GM12872 (cell line): ENCODE data around the gene ANAPC10.

Source experiments
- TF ChIP-seq, protein P1 (sequence below): IDR thresholded peaks from 3 replicates; pipeline ENCODE4 v1.5.1; 2011; ENCODE audit warnings: low read depth, mild to moderate bottlenecking, low read length, moderate library complexity; ENCODE audit not compliant: insufficient read depth

Gene ANAPC10

DNA sequence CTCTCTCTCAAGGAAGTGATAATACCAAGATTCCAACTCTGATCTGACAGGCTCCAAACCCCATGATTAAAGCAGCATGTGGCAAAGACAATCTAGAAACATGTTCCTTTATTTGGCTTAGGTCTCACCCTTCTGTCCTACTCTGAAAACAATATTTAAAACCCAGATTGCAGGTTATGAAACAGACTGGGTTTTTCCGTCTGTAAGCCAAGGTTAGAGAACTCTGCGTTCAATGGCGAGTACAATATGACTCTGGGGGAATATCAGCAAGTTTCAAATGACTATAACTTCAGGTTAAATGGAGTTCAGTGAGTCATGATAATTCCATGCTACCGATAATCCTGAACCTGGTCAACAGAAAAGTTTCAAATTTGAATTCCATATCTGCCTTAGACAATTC, 50.8 kb downstream of the ANAPC10 start:
- TF ChIP-seq, protein P1, sequence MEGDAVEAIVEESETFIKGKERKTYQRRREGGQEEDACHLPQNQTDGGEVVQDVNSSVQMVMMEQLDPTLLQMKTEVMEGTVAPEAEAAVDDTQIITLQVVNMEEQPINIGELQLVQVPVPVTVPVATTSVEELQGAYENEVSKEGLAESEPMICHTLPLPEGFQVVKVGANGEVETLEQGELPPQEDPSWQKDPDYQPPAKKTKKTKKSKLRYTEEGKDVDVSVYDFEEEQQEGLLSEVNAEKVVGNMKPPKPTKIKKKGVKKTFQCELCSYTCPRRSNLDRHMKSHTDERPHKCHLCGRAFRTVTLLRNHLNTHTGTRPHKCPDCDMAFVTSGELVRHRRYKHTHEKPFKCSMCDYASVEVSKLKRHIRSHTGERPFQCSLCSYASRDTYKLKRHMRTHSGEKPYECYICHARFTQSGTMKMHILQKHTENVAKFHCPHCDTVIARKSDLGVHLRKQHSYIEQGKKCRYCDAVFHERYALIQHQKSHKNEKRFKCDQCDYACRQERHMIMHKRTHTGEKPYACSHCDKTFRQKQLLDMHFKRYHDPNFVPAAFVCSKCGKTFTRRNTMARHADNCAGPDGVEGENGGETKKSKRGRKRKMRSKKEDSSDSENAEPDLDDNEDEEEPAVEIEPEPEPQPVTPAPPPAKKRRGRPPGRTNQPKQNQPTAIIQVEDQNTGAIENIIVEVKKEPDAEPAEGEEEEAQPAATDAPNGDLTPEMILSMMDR, result no peak

DNA sequence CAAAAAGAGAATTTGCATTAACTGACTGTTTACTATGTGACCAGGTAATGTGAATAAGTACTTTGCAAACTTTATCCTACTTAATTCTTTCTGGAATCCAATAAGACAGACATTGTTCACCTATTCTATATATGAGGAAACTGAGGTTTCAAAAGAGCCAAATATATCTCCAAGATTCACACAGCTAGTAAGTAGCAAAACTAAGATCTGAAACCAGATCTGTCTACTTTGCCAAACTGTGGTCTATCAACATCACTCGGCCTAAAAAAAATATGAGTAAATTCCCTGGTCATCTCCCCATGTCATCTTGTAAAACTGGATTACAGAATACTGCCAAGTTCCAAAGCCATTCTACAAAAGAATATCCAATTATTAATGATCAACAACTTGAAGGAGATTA, 52.8 kb downstream of the ANAPC10 start:
- TF ChIP-seq, protein P1, result no peak

DNA sequence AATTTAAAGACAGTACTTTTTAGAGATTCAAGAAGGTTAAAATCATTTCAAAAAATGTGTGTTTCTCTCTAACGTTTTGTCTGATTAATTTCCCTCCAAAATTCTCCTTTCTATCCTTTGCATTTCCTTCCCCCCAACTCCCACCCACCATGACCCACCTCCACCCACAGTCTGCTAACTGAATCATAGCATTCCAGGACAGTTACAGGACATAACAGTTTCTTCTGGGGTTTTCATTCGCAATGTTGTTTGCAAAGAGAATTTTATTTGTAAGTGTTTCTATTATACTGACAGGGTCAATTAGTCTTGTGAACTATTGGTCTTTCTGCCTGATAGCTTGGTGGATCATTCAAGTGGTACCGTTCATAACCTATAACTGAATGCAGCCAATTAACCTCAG, 53.7 kb downstream of the ANAPC10 start:
- TF ChIP-seq, protein P1, result no peak

DNA sequence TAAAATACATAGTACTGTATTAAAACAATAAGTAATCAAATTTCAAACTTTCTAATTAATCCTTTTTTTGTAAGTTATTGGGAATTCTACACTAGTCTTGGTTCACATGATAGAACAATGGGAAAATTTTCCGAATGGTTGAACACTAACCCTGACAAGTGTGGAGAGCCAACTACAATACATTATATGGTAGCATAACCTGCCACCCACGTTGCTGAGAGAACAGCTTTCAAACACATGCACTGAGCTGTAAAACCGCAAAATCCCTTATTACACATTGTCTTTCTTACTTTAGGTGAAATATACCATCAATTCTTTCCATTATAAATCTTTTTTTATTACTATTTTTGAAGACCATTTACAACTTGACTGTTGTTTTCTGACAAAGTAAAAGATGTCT, 54.7 kb downstream of the ANAPC10 start:
- TF ChIP-seq, protein P1, result no peak

DNA sequence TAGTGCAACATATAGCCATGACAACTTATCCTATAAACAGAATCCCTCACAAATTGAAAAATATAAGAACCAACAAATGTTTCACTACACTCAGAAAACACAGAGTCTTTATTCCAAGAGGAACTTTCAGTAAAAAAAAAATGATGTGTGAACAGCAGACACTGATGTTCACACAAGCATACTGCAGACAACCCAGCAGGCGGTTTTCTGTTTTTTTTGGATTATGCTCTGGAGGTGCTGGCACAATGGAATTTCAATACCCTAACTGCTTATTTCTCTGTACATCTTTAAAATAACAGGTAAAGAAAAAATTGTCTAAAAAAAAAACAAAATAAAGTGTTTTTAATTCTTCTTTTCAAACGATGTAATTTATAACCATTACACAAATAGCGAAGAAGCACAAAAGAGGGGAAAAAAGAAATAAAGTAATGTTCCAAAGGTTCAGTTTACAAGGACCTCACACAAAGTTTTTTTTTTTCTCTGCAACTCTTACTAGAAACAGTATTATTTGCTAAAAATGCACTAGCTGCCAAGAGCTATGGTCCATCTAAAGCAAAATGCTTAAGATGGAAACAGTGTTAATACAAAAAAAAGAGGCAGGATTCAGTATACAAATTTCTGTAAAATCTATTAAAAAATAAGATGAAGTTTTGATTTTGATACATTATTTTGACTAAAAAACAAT, 55.3 kb downstream of the ANAPC10 start:
- TF ChIP-seq, protein P1, result no peak

DNA sequence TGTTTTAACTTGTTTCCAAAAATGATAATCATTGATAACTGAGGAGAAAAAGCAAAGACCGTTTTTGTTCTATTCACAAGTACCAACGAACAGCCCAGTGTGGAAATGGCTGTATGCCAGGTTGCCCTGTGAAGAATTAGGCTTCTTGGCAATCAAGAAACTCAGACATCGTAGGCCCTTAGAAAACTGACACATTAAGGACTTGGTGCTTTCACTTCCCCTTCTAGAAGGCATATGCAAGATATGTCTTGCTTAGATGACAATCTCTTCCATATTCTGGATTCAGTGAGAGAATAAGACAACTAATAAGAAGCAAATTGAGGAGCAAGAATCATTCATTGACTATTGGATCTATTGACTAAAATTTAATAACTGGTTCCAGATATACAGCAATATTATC, 56.6 kb downstream of the ANAPC10 start:
- TF ChIP-seq, protein P1, result no peak

DNA sequence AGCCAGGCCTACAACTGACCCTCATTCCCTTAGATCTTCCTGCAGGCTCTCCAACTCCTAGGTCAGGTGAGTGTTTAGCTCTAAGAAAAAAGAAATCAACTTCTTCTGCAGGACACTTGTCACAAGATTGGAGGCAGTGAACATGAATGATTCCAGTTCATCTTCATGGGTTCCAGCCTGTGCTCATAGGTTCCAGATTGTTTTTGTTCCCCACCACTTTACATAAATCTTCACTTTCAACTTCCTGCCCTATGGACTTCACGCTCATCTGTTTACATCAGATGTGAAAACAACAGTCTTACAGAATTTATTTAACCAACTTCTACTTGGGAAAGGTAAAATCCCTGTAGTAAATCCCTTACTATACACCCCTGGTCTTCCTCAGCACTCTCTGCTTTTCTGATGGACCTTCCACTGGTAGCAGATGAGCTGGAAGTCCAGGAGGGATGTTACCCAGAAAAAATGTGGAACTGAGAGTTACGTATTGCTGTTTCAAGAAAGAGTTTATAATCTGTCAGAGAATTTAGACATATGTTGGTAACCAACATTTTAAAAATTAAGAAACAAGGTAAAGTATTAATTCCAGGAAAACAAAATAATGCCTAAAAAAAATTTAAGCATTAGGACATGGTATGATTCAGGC, 62.4 kb downstream of the ANAPC10 start:
- TF ChIP-seq, protein P1, result no peak
